ENCODE results near the gene STAT6. TPM values are rescaled to one million over a fixed set of nuclear protein-coding genes. Genes with fewer than 3 reads are reported as not detected.
A peak's percentile ranks its signal among the peaks of the same experiment; 100 is the strongest.

STAT6 gene, protein sequence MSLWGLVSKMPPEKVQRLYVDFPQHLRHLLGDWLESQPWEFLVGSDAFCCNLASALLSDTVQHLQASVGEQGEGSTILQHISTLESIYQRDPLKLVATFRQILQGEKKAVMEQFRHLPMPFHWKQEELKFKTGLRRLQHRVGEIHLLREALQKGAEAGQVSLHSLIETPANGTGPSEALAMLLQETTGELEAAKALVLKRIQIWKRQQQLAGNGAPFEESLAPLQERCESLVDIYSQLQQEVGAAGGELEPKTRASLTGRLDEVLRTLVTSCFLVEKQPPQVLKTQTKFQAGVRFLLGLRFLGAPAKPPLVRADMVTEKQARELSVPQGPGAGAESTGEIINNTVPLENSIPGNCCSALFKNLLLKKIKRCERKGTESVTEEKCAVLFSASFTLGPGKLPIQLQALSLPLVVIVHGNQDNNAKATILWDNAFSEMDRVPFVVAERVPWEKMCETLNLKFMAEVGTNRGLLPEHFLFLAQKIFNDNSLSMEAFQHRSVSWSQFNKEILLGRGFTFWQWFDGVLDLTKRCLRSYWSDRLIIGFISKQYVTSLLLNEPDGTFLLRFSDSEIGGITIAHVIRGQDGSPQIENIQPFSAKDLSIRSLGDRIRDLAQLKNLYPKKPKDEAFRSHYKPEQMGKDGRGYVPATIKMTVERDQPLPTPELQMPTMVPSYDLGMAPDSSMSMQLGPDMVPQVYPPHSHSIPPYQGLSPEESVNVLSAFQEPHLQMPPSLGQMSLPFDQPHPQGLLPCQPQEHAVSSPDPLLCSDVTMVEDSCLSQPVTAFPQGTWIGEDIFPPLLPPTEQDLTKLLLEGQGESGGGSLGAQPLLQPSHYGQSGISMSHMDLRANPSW
- total RNA-seq (2022) (44.2 and 49.5 TPM in 2 replicates), Bru-seq, nascent RNA (percentile 55 among the genes with signal in this experiment), BruChase-seq, experiment 1, labeled RNA remaining after a 2-hour chase (percentile 56 among the genes with signal in this experiment), BruChase-seq, experiment 2, labeled RNA remaining after a 6-hour chase (percentile 69 among the genes with signal in this experiment)
- long read RNA-seq, full-length matches to known transcripts: 8 of 37 reads
- long read RNA-seq, partial matches to known transcripts: 14 of 37 reads
- long read RNA-seq, other reads (novel, unspliced or antisense): 15 of 37 reads

GRCh38 chr12:57111031-57111734, at the start of gene STAT6:
TSS of gene STAT6 (minus strand) at chr12:57111362. CDS start at chr12:57108278, 3,084 bp downstream.
- H3K36me3 Mint-ChIP-seq (ENCODE audit: insufficient read depth, unreplicated experiment): peaks cover 15% of the 10 kb centered on the region
- H3K4me1 ChIP-seq: 0 out of 2 replicates have a peak, but pooled peaks cover 3% of the 10 kb centered on the region
- no peaks in the 10 kb centered on the region; the same call in 1 of the 2 replicates for H3K36me3 ChIP-seq (ENCODE audit: control insufficient read depth, insufficient read depth, low read length)
- ChIA-PET CTCF (interaction anchor here (0.6 to 3.0 kb wide), 35 partner anchors 8 to 590 kb away, joined by 3 to 195 read pairs (median 7); partner anchors contain the start of genes LRP1, LRP1-AS, NAB2 and NEMP1), POLR2A (interaction anchor here (0.7 to 3.4 kb wide), 8 partner anchors 10 to 386 kb away, joined by 3 to 56 read pairs (median 13); partner anchors contain the start of genes NAB2, NACA and NEMP1)
- no TSS peak for BruUV-seq (replicated peaks)
- H3K4me3 ChIP-seq (ENCODE audit: low read depth, low read length): peak within 1 kb of the TSS; percentile 43
- no peaks in the 10 kb centered on the region for H3K9me3 ChIP-seq
- no peaks in the 10 kb centered on the region for H3K9me3 Mint-ChIP-seq (ENCODE audit: unreplicated experiment)
- no peak for TF ChIP-seq CTCF (IDR thresholded peaks at IDR 0.05; ENCODE audit: insufficient read depth in 1 of 2, low read depth in 1 of 2, low read length in 1 of 2, severe bottlenecking in 1 of 2, unreplicated experiment in 1 of 2)
- DNase-seq: peak in 1 of 2 experiments; percentile 53
- H3K27ac Mint-ChIP-seq (ENCODE audit: unreplicated experiment): peak within 1 kb of the TSS; percentile 84
- H3K27me3 Mint-ChIP-seq (ENCODE audit: insufficient read depth, unreplicated experiment): no peaks in the 10 kb centered on the region
- H3K27me3 ChIP-seq (replicated peaks; ENCODE audit: control insufficient read depth, insufficient read depth, low read length): no peaks in the 10 kb centered on the region
- peaks cover 13% of the 10 kb centered on the region for H3K4me1 Mint-ChIP-seq (ENCODE audit: low read depth, unreplicated experiment)
- intact Hi-C loops (cut with micrococcal nuclease; ENCODE audit: unreplicated experiment): loop anchor here (1.0 kb wide), 2 partner anchors 9 to 24 kb away; no protein-coding TSS in a partner anchor
- peak within 1 kb of the TSS; percentile 89 for H3K4me3 Mint-ChIP-seq (ENCODE audit: unreplicated experiment)

- DNase-seq: no peak
- H3K27me3 Mint-ChIP-seq (ENCODE audit: insufficient read depth, unreplicated experiment): no peaks in the 10 kb centered on the region
- intact Hi-C loops (cut with micrococcal nuclease; ENCODE audit: unreplicated experiment): no loop called here
- BruUV-seq (replicated peaks): no TSS peak
- Histone ChIP-seq H3K9me3 (no peaks in the 10 kb centered on the region), H3K4me3 (ENCODE audit: low read depth, low read length) (no peak overlapping the region), H3K27me3 (replicated peaks; ENCODE audit: control insufficient read depth, insufficient read depth, low read length) (no peaks in the 10 kb centered on the region), H3K36me3 (ENCODE audit: control insufficient read depth, insufficient read depth, low read length) (peaks cover 8% of the 10 kb centered on the region), H3K4me1 (no peaks in the 10 kb centered on the region)
- CTCF ChIA-PET: no interaction called here
- no peak for TF ChIP-seq CTCF (IDR thresholded peaks at IDR 0.05; ENCODE audit: insufficient read depth in 1 of 2, low read depth in 1 of 2, low read length in 1 of 2, severe bottlenecking in 1 of 2, unreplicated experiment in 1 of 2)
- no peaks in the 10 kb centered on the region for H3K4me1 Mint-ChIP-seq (ENCODE audit: low read depth, unreplicated experiment)
- no peak overlapping the region for H3K27ac Mint-ChIP-seq (ENCODE audit: unreplicated experiment)
- H3K4me3 Mint-ChIP-seq (ENCODE audit: unreplicated experiment): no peak overlapping the region
- POLR2A ChIA-PET: no interaction called here
- no peaks in the 10 kb centered on the region for H3K9me3 Mint-ChIP-seq (ENCODE audit: unreplicated experiment)
- peaks cover 73% of the 10 kb centered on the region for H3K36me3 Mint-ChIP-seq (ENCODE audit: insufficient read depth, unreplicated experiment)
These were observed 49.6 kb upstream of the STAT6 start for GRCh38 chr12:57160741-57161140.
